ENCODE data around the gene SEMA5B.

SEMA5B gene

GRCh38 chr3:122984650-122985049, 42.9 kb downstream of the SEMA5B start:
- no peak overlapping the region for H3K4me3 ChIP-seq (ENCODE audit: low read length)
- no peak for DNase-seq (ENCODE audit: low read depth, low spot score)

GRCh38 chr3:122984007-122984406, 43.6 kb downstream of the SEMA5B start:
- DNase-seq (ENCODE audit: low read depth, low spot score): no peak
- H3K4me3 ChIP-seq (ENCODE audit: low read length): no peak overlapping the region

GRCh38 chr3:122982216-122983185, 45.1 kb downstream of the SEMA5B start:
- DNase-seq (ENCODE audit: low read depth, low spot score): no peak
- H3K4me3 ChIP-seq (ENCODE audit: low read length): no peak overlapping the region

GRCh38 chr3:122979211-122979610, 48.4 kb downstream of the SEMA5B start:
- no peak overlapping the region for H3K4me3 ChIP-seq (ENCODE audit: low read length)
- DNase-seq (ENCODE audit: low read depth, low spot score): no peak

- no peak for DNase-seq (ENCODE audit: low read depth, low spot score)
- no peak overlapping the region for H3K4me3 ChIP-seq (ENCODE audit: low read length)
These were observed 49.0 kb downstream of the SEMA5B start for GRCh38 chr3:122978569-122978968.

- no peak for DNase-seq (ENCODE audit: low read depth, low spot score)
These were observed 49.7 kb downstream of the SEMA5B start for GRCh38 chr3:122977746-122978466.

GRCh38 chr3:122975924-122976293, 51.7 kb downstream of the SEMA5B start:
- no peak for DNase-seq (ENCODE audit: low read depth, low spot score)

More at GRCh38 chr3:122977746-122978466, 49.7 kb downstream of the SEMA5B start:
- H3K4me3 ChIP-seq (ENCODE audit: low read length): no peak overlapping the region

GRCh38 chr3:122975163-122975923, 52.2 kb downstream of the SEMA5B start:
- DNase-seq (ENCODE audit: low read depth, low spot score): no peak
- no peak overlapping the region for H3K4me3 ChIP-seq (ENCODE audit: low read length)

More at GRCh38 chr3:122975924-122976293, 51.7 kb downstream of the SEMA5B start:
- H3K4me3 ChIP-seq (ENCODE audit: low read length): no peak overlapping the region

GRCh38 chr3:122974764-122975162, 52.8 kb downstream of the SEMA5B start:
- H3K4me3 ChIP-seq (ENCODE audit: low read length): no peak overlapping the region
- no peak for DNase-seq (ENCODE audit: low read depth, low spot score)

- no peak overlapping the region for H3K4me3 ChIP-seq (ENCODE audit: low read length)
- DNase-seq (ENCODE audit: low read depth, low spot score): no peak
These were observed 53.5 kb downstream of the SEMA5B start for GRCh38 chr3:122973893-122974615.

GRCh38 chr3:122972141-122972540, 55.4 kb downstream of the SEMA5B start:
- DNase-seq (ENCODE audit: low read depth, low spot score): no peak
- no peak overlapping the region for H3K4me3 ChIP-seq (ENCODE audit: low read length)

GRCh38 chr3:122969585-122970469, 57.7 kb downstream of the SEMA5B start:
- no peak overlapping the region for H3K4me3 ChIP-seq (ENCODE audit: low read length)
- no peak for DNase-seq (ENCODE audit: low read depth, low spot score)

GRCh38 chr3:122967765-122968164, 59.8 kb downstream of the SEMA5B start:
- DNase-seq (ENCODE audit: low read depth, low spot score): no peak
- no peak overlapping the region for H3K4me3 ChIP-seq (ENCODE audit: low read length)

- H3K4me3 ChIP-seq (ENCODE audit: low read length): no peak overlapping the region
- no peak for DNase-seq (ENCODE audit: low read depth, low spot score)
These were observed 60.2 kb downstream of the SEMA5B start for GRCh38 chr3:122967356-122967755.

- H3K4me3 ChIP-seq (ENCODE audit: low read length): no peak overlapping the region
- DNase-seq (ENCODE audit: low read depth, low spot score): peak; percentile 71
These were observed 61.5 kb downstream of the SEMA5B start for GRCh38 chr3:122966045-122966444.

- DNase-seq (ENCODE audit: low read depth, low spot score): no peak
- no peak overlapping the region for H3K4me3 ChIP-seq (ENCODE audit: low read length)
These were observed 62.8 kb downstream of the SEMA5B start for GRCh38 chr3:122964811-122965210.

GRCh38 chr3:122962149-122962548, 65.4 kb downstream of the SEMA5B start:
- no peak for DNase-seq (ENCODE audit: low read depth, low spot score)

GRCh38 chr3:122961146-122961545, 66.4 kb downstream of the SEMA5B start:
- H3K4me3 ChIP-seq (ENCODE audit: low read length): no peak overlapping the region
- DNase-seq (ENCODE audit: low read depth, low spot score): no peak

More at GRCh38 chr3:122962149-122962548, 65.4 kb downstream of the SEMA5B start:
- H3K4me3 ChIP-seq (ENCODE audit: low read length): no peak overlapping the region

Data from Jurkat, Clone E6-1 (cell line).